Central memory CD4-positive, alpha-beta T cell (primary cell): ENCODE data around the gene DNAAF1.
"Not testable (repeated sequence)": the region's sequence is repeated elsewhere in the genome, so short reads cannot be mapped to it uniquely, and the experiment has no call there.

ENCODE experiments used
- DNase-seq: peaks from one replicate; pipeline ENCODE4 v3.0.0; 2022
- total RNA-seq, 3 experiments: gene quantifications; one replicate each; lab custom pipeline; 2026; lab: John Stamatoyannopoulos, UW

Gene DNAAF1
- total RNA-seq = 0 to 0.19 (median 0) reads per million in 3 experiments

- DNase-seq = peak; percentile 92
These were observed at the start of gene DNAAF1, which contains the start of gene HSDL1 for GRCh38 chr16:84144859-84145639. TSS of gene DNAAF1 (plus strand) at chr16:84145308. CDS start at chr16:84145441, 133 bp downstream. TSS of gene HSDL1 (minus strand) at chr16:84145177. CDS start at chr16:84131321, 13,856 bp downstream.

- DNase-seq = no peak
These were observed 49.6 kb upstream of the DNAAF1 start for GRCh38 chr16:84095466-84095865.

GRCh38 chr16:84096447-84097005, 48.6 kb upstream of the DNAAF1 start:
- DNase-seq = no peak

- DNase-seq = no peak
These were observed 46.2 kb upstream of the DNAAF1 start for GRCh38 chr16:84098939-84099338.

GRCh38 chr16:84103678-84104077, 41.4 kb upstream of the DNAAF1 start:
- no peak for DNase-seq

- no peak for DNase-seq
These were observed 40.9 kb upstream of the DNAAF1 start for GRCh38 chr16:84104231-84104630.

- DNase-seq = no peak
These were observed 39.8 kb upstream of the DNAAF1 start for GRCh38 chr16:84105301-84105815.

- DNase-seq = no peak
These were observed 39.0 kb upstream of the DNAAF1 start for GRCh38 chr16:84105948-84106740.

GRCh38 chr16:84107921-84108320, 37.2 kb upstream of the DNAAF1 start:
- no peak for DNase-seq

- no peak for DNase-seq
These were observed 35.3 kb upstream of the DNAAF1 start for GRCh38 chr16:84109598-84110335.

- no peak for DNase-seq
These were observed 34.6 kb upstream of the DNAAF1 start for GRCh38 chr16:84110527-84110926.

- DNase-seq = no peak
These were observed 33.6 kb upstream of the DNAAF1 start for GRCh38 chr16:84111525-84111924.

- not testable (repeated sequence) for DNase-seq
These were observed 33.2 kb upstream of the DNAAF1 start for GRCh38 chr16:84111949-84112348.

- peak; percentile 74 for DNase-seq
These were observed 29.0 kb upstream of the DNAAF1 start for GRCh38 chr16:84115919-84116719.

GRCh38 chr16:84116720-84117493, 28.2 kb upstream of the DNAAF1 start, which contains the start of gene MBTPS1:
TSS of gene MBTPS1 (minus strand) at chr16:84116942. CDS start at chr16:84101783, 15,159 bp downstream.
- peak; percentile 97 for DNase-seq

- DNase-seq = peak; percentile 35
These were observed 27.6 kb upstream of the DNAAF1 start for GRCh38 chr16:84117494-84117843.

- not testable (repeated sequence) for DNase-seq
These were observed 26.8 kb upstream of the DNAAF1 start for GRCh38 chr16:84118315-84118714.

- DNase-seq = no peak
These were observed 25.7 kb upstream of the DNAAF1 start for GRCh38 chr16:84119368-84119767.

GRCh38 chr16:84120023-84120422, 25.1 kb upstream of the DNAAF1 start:
- no peak for DNase-seq

GRCh38 chr16:84121007-84121406, 24.1 kb upstream of the DNAAF1 start:
- no peak for DNase-seq
